Stimulated activated CD8-positive, alpha-beta memory T cell treated with anti-CD3 and anti-CD28 coated beads, Interleukin-7, amount 100 ng/mL, for 1 hour (primary cell): ENCODE data around the gene DLL4.
A peak's percentile ranks its signal among the peaks of the same experiment; 100 is the strongest.

Experiments used
- DNase-seq, 2 donors: peaks; one replicate each; pipeline ENCODE4 v3.0.0-alpha.2; 2020; ENCODE audit warnings: low read depth in 2 of 2

The DLL4 gene

DNA sequence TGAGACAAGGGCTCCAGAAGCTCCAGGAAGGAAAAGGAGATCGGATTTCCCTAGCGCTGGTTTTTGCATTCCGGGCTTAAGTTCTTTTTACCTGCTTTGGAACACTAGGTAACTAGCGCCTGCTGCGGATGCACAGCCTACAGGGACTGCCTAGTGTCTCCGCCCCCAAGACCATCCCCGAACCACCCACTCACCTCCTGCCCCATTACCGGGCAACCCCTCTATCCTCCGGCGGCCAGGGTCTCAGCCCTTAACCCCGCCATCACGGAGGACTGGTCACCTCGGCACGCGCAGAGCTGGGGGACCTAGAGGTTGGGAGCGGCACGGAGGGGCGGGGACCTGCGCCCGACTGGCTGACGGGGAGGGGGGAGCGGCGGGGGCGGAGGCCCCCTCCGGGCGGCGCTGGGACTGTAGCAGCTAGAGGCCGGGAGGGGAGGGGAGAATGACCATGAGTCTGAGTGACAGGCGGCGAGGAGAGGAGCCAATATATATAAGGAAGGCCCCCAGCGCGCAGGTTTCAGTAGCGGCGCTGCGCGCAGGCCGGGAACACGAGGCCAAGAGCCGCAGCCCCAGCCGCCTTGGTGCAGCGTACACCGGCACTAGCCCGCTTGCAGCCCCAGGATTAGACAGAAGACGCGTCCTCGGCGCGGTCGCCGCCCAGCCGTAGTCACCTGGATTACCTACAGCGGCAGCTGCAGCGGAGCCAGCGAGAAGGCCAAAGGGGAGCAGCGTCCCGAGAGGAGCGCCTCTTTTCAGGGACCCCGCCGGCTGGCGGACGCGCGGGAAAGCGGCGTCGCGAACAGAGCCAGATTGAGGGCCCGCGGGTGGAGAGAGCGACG, at the start of gene DLL4:
Gene DLL4, plus strand, starts transcription at position 520 of the 839 bp plus-strand sequence. CDS start 329 bp downstream, outside the sequence.
- no peak for DNase-seq

- DNase-seq, result no peak
Observed at GRCh38 chr15:40879609-40880008, 49.5 kb upstream of the DLL4 start.

DNA sequence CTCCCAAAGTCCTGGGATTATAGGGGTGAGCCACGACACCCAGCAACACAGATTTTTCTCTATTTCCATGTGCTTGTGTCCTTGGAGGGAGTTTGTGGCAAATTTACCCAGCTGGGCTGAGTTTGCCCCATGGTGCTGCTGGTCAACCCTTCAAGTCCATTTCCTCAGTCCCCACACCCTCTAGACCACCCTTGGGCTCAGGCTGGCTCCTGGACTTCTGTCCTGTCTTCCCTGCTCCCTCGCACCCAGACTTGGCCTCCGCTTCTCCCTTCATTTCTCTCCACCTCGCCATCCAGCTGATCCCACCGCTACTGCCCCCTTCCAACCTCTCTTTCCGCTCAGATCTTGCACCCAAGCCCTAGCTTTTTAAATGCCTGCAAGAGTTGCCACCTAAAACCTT, 47.8 kb upstream of the DLL4 start:
- no peak for DNase-seq

- no peak for DNase-seq
Observed at GRCh38 chr15:40886586-40886985, 42.6 kb upstream of the DLL4 start.

- no peak for DNase-seq
Observed at GRCh38 chr15:40889112-40889511, 40.0 kb upstream of the DLL4 start.

- DNase-seq, result no peak
Observed at GRCh38 chr15:40891138-40891537, 38.0 kb upstream of the DLL4 start.

DNA sequence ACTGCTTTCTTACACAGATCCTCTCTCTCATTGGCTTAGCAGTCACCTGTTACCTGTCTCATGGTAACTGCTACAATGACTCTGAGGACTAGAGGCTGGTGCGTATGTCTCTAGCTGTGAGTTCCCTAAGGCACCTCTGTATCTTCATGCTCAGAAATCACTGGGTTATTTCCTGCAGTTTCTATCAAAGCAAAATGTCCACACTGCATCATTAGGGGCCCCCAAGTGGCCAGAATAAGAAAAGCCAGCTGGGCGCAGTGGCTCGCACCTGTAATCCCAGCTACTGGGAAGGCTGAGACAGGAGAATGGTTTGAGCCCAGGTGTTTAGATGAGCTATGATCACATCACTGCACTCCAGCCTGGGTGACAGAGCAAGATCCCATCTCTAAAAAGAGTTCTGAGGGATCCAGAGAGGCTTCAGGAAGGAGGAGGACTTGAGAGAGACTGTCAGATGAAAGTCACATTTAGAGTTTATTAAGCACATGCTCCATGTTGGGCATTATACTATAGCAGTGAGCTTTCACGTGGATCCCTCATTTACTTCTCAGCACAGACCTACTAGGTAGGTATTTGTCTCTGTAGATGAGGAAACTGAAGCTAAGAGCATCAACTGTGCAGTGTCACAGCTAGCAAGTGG, 37.2 kb upstream of the DLL4 start:
- DNase-seq, result no peak

- DNase-seq, result no peak
Observed at GRCh38 chr15:40892447-40893012, 36.6 kb upstream of the DLL4 start.

- DNase-seq, result no peak
Observed at GRCh38 chr15:40893019-40893670, 36.0 kb upstream of the DLL4 start.

GRCh38 chr15:40893733-40894680, 35.1 kb upstream of the DLL4 start, which contains the start of gene VPS18:
TSS of gene VPS18 (plus strand) at chr15:40894450. CDS start at chr15:40894769, 319 bp downstream.
- peak; percentile 98 to 99 for DNase-seq

DNA sequence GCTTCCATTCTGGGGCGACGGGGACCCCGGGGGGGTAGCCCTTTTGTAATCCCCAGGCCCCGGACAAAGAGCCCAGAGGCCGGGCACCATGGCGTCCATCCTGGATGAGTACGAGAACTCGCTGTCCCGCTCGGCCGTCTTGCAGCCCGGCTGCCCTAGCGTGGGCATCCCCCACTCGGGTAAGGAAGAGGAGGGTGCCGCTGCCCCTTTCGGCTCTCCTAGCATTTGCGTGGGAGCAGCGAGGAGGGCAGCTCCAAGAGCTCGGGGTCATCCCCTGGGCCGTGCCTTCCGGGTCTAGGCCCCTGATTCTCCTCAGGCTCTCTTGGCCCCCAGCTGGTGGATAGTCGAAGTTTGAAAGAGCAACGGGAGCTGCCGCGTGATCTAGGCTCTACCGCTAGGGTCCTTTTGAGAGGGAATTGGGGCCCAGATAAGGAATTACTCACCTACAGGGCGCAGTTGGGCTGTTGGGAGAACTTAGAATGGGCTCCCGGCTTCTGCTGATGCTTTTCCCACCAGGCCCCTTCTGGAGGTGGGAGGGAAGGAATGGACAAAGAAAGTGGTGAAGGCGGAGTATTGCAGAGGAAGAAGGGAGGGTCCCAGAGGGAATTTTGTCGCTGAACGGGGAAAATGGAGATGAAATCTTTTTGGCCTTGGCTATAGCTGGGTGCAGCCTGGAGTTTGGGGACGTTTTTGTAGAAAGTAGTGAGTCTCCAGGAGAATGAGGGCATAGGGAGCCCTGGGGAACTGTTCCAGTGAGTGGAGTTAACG, 34.3 kb upstream of the DLL4 start:
- no peak for DNase-seq

DNA sequence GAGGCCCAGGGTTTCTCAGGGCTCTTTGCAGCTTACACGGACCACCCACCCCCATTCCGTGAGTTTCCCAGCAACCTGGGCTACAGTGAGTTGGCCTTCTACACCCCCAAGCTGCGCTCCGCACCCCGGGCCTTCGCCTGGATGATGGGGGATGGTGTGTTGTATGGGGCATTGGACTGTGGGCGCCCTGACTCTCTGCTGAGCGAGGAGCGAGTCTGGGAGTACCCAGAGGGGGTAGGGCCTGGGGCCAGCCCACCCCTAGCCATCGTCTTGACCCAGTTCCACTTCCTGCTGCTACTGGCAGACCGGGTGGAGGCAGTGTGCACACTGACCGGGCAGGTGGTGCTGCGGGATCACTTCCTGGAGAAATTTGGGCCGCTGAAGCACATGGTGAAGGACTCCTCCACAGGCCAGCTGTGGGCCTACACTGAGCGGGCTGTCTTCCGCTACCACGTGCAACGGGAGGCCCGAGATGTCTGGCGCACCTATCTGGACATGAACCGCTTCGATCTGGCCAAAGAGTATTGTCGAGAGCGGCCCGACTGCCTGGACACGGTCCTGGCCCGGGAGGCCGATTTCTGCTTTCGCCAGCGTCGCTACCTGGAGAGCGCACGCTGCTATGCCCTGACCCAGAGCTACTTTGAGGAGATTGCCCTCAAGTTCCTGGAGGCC, 29.5 kb upstream of the DLL4 start:
- DNase-seq, result no peak

DNA sequence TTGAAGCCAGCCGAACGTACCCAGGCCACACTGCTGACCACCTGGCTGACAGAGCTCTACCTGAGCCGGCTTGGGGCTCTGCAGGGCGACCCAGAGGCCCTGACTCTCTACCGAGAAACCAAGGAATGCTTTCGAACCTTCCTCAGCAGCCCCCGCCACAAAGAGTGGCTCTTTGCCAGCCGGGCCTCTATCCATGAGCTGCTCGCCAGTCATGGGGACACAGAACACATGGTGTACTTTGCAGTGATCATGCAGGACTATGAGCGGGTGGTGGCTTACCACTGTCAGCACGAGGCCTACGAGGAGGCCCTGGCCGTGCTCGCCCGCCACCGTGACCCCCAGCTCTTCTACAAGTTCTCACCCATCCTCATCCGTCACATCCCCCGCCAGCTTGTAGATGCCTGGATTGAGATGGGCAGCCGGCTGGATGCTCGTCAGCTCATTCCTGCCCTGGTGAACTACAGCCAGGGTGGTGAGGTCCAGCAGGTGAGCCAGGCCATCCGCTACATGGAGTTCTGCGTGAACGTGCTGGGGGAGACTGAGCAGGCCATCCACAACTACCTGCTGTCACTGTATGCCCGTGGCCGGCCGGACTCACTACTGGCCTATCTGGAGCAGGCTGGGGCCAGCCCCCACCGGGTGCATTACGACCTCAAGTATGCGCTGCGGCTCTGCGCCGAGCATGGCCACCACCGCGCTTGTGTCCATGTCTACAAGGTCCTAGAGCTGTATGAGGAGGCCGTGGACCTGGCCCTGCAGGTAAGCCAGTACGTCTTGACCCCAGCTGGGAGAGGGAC, 28.7 kb upstream of the DLL4 start:
- no peak for DNase-seq

- no peak for DNase-seq
Observed at GRCh38 chr15:40901053-40901443, 28.1 kb upstream of the DLL4 start.

GRCh38 chr15:40902605-40903561, 26.3 kb upstream of the DLL4 start:
- no peak for DNase-seq

- DNase-seq, result no peak
Observed at GRCh38 chr15:40904552-40905201, 24.5 kb upstream of the DLL4 start.
